ENCODE results near the gene ZNF138.

DNA sequence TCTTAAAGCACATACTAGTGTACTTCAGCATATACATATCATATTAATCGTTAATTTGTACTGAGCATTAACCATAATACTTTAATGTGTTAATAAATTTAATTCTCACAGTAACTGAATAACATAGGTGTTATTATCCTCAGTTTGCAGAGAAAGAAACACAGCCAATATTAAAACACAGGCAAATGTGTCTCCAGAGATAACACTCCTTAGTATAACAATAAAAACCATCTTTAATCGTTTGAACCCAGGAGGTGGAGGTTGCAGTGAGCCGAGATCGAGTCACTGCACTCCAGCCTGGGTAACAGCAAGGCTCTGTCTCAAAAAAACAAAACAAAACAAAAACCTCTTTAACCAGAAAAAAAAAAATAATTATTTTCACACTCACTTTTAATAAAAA lies 59.5 kb downstream of the ZNF138 start:
- TF ChIP-seq EZH2 (IDR thresholded peaks at IDR 0.05; ENCODE audit: low read depth), result no peak
- TF ChIP-seq, protein P1, sequence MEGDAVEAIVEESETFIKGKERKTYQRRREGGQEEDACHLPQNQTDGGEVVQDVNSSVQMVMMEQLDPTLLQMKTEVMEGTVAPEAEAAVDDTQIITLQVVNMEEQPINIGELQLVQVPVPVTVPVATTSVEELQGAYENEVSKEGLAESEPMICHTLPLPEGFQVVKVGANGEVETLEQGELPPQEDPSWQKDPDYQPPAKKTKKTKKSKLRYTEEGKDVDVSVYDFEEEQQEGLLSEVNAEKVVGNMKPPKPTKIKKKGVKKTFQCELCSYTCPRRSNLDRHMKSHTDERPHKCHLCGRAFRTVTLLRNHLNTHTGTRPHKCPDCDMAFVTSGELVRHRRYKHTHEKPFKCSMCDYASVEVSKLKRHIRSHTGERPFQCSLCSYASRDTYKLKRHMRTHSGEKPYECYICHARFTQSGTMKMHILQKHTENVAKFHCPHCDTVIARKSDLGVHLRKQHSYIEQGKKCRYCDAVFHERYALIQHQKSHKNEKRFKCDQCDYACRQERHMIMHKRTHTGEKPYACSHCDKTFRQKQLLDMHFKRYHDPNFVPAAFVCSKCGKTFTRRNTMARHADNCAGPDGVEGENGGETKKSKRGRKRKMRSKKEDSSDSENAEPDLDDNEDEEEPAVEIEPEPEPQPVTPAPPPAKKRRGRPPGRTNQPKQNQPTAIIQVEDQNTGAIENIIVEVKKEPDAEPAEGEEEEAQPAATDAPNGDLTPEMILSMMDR (conservative IDR thresholded peaks at IDR 0.05), result no peak
